Measurements from ENCODE around the gene NWD2. TPM values are rescaled to one million over a fixed set of nuclear protein-coding genes. Genes with fewer than 3 reads are reported as not detected.
"Not testable (repeated sequence)": the region's sequence is repeated elsewhere in the genome, so short reads cannot be mapped to it uniquely, and the experiment has no call there.

The NWD2 gene
- total RNA-seq, 1 donor from 2014 or later, result 0.05 TPM

- no peak for DNase-seq (ENCODE audit: low read depth, low spot score)
- peak overlapping the region; percentile 83 for H3K27ac Mint-ChIP-seq (ENCODE audit: unreplicated experiment)
- peaks cover 3% of the 10 kb centered on the region for H3K9me3 Mint-ChIP-seq
- peak overlapping the region; percentile 45 for H3K4me3 Mint-ChIP-seq
- H3K36me3 Mint-ChIP-seq (ENCODE audit: low read depth), result no peaks in the 10 kb centered on the region
- peaks cover 70% of the 10 kb centered on the region for H3K4me1 Mint-ChIP-seq
- H3K27me3 Mint-ChIP-seq (ENCODE audit: low read depth), result no peaks in the 10 kb centered on the region
- TF ChIP-seq, protein P1, sequence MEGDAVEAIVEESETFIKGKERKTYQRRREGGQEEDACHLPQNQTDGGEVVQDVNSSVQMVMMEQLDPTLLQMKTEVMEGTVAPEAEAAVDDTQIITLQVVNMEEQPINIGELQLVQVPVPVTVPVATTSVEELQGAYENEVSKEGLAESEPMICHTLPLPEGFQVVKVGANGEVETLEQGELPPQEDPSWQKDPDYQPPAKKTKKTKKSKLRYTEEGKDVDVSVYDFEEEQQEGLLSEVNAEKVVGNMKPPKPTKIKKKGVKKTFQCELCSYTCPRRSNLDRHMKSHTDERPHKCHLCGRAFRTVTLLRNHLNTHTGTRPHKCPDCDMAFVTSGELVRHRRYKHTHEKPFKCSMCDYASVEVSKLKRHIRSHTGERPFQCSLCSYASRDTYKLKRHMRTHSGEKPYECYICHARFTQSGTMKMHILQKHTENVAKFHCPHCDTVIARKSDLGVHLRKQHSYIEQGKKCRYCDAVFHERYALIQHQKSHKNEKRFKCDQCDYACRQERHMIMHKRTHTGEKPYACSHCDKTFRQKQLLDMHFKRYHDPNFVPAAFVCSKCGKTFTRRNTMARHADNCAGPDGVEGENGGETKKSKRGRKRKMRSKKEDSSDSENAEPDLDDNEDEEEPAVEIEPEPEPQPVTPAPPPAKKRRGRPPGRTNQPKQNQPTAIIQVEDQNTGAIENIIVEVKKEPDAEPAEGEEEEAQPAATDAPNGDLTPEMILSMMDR (conservative IDR thresholded peaks at IDR 0.05), result no peak
These were observed 148.8 kb downstream of the NWD2 start for GRCh38 chr4:37393321-37393720.

DNA sequence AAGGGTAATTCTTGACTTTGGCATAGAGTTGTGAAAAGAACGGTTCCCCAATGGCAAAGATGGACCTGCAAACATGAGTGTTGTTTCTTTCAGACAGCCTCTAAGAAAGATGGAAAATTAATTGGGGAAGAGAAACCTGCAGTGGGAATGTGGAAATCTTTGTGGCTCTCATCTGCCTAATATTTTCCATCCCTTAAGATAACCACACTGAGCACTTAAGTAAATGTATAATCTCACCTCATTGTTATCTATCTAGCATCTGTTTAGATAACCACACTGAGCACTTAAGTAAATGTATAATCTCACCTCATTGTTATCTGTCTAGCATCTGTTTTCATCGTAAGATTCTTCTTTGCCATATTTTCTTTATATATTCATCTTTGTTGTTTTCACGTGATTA lies 149.3 kb downstream of the NWD2 start:
- TF ChIP-seq, protein P1 (conservative IDR thresholded peaks at IDR 0.05), result no peak
- Mint-ChIP-seq H3K4me1 (peaks cover 66% of the 10 kb centered on the region), H3K36me3 (ENCODE audit: low read depth) (no peaks in the 10 kb centered on the region), H3K9me3 (peaks cover 3% of the 10 kb centered on the region), H3K4me3 (no peak overlapping the region), H3K27me3 (ENCODE audit: low read depth) (no peaks in the 10 kb centered on the region), H3K27ac (ENCODE audit: unreplicated experiment) (peak overlapping the region; percentile 1)
- DNase-seq (ENCODE audit: low read depth, low spot score), result no peak

- TF ChIP-seq, protein P1 (conservative IDR thresholded peaks at IDR 0.05), result no peak
- no peak for DNase-seq (ENCODE audit: low read depth, low spot score)
- Mint-ChIP-seq H3K36me3 (ENCODE audit: low read depth) (no peaks in the 10 kb centered on the region), H3K27ac (ENCODE audit: unreplicated experiment) (no peak overlapping the region), H3K9me3 (peaks cover 8% of the 10 kb centered on the region), H3K27me3 (ENCODE audit: low read depth) (no peaks in the 10 kb centered on the region), H3K4me3 (no peak overlapping the region), H3K4me1 (peaks cover 65% of the 10 kb centered on the region)
These were observed 153.0 kb downstream of the NWD2 start for GRCh38 chr4:37397505-37397904.

- no peak for DNase-seq (ENCODE audit: low read depth, low spot score)
- Mint-ChIP-seq H3K36me3 (ENCODE audit: low read depth) (no peaks in the 10 kb centered on the region), H3K9me3 (peaks cover 8% of the 10 kb centered on the region), H3K4me1 (peaks cover 42% of the 10 kb centered on the region), H3K27ac (ENCODE audit: unreplicated experiment) (peak overlapping the region; percentile 23), H3K27me3 (ENCODE audit: low read depth) (no peaks in the 10 kb centered on the region), H3K4me3 (no peak overlapping the region)
- TF ChIP-seq, protein P1 (conservative IDR thresholded peaks at IDR 0.05), result no peak
These were observed 155.8 kb downstream of the NWD2 start for GRCh38 chr4:37400241-37400881.

GRCh38 chr4:37407938-37408826 lies 163.6 kb downstream of the NWD2 start:
- peaks cover 14% of the 10 kb centered on the region for H3K4me1 Mint-ChIP-seq
- not testable (repeated sequence) for H3K27me3 Mint-ChIP-seq (ENCODE audit: low read depth); H3K9me3 Mint-ChIP-seq; DNase-seq (ENCODE audit: low read depth, low spot score); H3K36me3 Mint-ChIP-seq (ENCODE audit: low read depth); H3K4me3 Mint-ChIP-seq; H3K27ac Mint-ChIP-seq (ENCODE audit: unreplicated experiment)

GRCh38 chr4:37413612-37414011 lies 169.1 kb downstream of the NWD2 start:
- H3K4me1 Mint-ChIP-seq; H3K27me3 Mint-ChIP-seq (ENCODE audit: low read depth); H3K9me3 Mint-ChIP-seq; H3K4me3 Mint-ChIP-seq; DNase-seq (ENCODE audit: low read depth, low spot score); H3K36me3 Mint-ChIP-seq (ENCODE audit: low read depth): not testable (repeated sequence)
- peak overlapping the region; percentile 48 for H3K27ac Mint-ChIP-seq (ENCODE audit: unreplicated experiment)
